Neuronal stem cell (in vitro differentiated cells): ENCODE measurements around the gene PAK6.

Source experiments
- DNase-seq: peaks from one replicate; pipeline ENCODE4 v3.0.0-alpha.2; 2013; ENCODE audit warnings: low spot score
- H2AFZ ChIP-seq: one replicate; pipeline ENCODE4 v1.6.1; 2013; ENCODE audit warnings: mild to moderate bottlenecking, low read length, inconsistent platforms
- H2AK5ac ChIP-seq: 2 replicates; pipeline ENCODE4 v1.6.1; 2013; ENCODE audit warnings: low read depth, mild to moderate bottlenecking, inconsistent platforms, low read length, moderate library complexity, mixed read lengths
- H2BK120ac ChIP-seq: 2 replicates; pipeline ENCODE4 v1.6.1; 2013; ENCODE audit warnings: low read depth, mild to moderate bottlenecking, inconsistent platforms, low read length, moderate library complexity, mixed read lengths
- H2BK12ac ChIP-seq: one replicate; pipeline ENCODE4 v1.6.1; 2013; ENCODE audit warnings: low read length, inconsistent platforms
- H2BK15ac ChIP-seq: 2 replicates; pipeline ENCODE4 v1.6.1; 2013; ENCODE audit warnings: mild to moderate bottlenecking, low read length, inconsistent platforms, mixed read lengths
- H2BK5ac ChIP-seq: one replicate; pipeline ENCODE4 v1.6.1; 2013; ENCODE audit warnings: inconsistent platforms, mild to moderate bottlenecking, low read length, moderate library complexity
- H3K14ac ChIP-seq: one replicate; pipeline ENCODE4 v1.6.1; 2013; ENCODE audit warnings: low read length, inconsistent platforms
- H3K18ac ChIP-seq: 2 replicates; pipeline ENCODE4 v1.6.1; 2013; ENCODE audit warnings: low read length, inconsistent platforms
- H3K23ac ChIP-seq: 2 replicates; pipeline ENCODE4 v1.6.1; 2013; ENCODE audit warnings: low read depth, mild to moderate bottlenecking, mixed read lengths, low read length, inconsistent platforms; ENCODE audit not compliant: poor library complexity
- H3K27ac ChIP-seq: replicated peaks from 3 replicates; pipeline ENCODE4 v1.5.1; 2013; ENCODE audit warnings: low read length, inconsistent platforms
- H3K27me3 ChIP-seq, 3 experiments: 2 replicates each; pipeline ENCODE4 v1.6.1; 2013; ENCODE audit warnings: low read length in 3 of 3, mild to moderate bottlenecking in 2 of 3, inconsistent platforms in 1 of 3, low read depth in 1 of 3, mixed read lengths in 1 of 3, moderate library complexity in 1 of 3; ENCODE audit not compliant: control insufficient read depth in 3 of 3, insufficient read depth in 3 of 3
- H3K36me3 ChIP-seq, 2 donors: replicated peaks in 1 of 2; 2 replicates each; pipeline ENCODE4 v1.6.1; 2013; ENCODE audit warnings: low read length in 2 of 2; ENCODE audit not compliant: control insufficient read depth in 2 of 2, insufficient read depth in 2 of 2
- H3K4ac ChIP-seq: 2 replicates; pipeline ENCODE4 v1.6.1; 2013; ENCODE audit warnings: inconsistent platforms, mild to moderate bottlenecking, low read length, moderate library complexity
- H3K4me1 ChIP-seq, 2 donors: 1 replicate in 1 of 2; 2 replicates in 1 of 2; pipeline ENCODE4 v1.6.1; 2013; ENCODE audit warnings: low read length in 2 of 2, low read depth in 1 of 2; ENCODE audit not compliant: control insufficient read depth in 2 of 2, insufficient read depth in 1 of 2
- H3K4me2 ChIP-seq: one replicate; pipeline ENCODE4 v1.6.1; 2013; ENCODE audit warnings: mild to moderate bottlenecking, low read length, inconsistent platforms; ENCODE audit not compliant: insufficient read depth, poor library complexity, severe bottlenecking
- H3K4me3 ChIP-seq, 2 donors: 2 replicates each; pipeline ENCODE4 v1.5.1; 2013; ENCODE audit warnings: low read length in 2 of 2, mild to moderate bottlenecking in 2 of 2, inconsistent platforms in 1 of 2, moderate library complexity in 1 of 2
- H3K79me1 ChIP-seq: one replicate; pipeline ENCODE4 v1.6.1; 2013; ENCODE audit warnings: low read depth, mild to moderate bottlenecking, inconsistent platforms, low read length, moderate library complexity
- H3K9ac ChIP-seq: one replicate; pipeline ENCODE4 v1.6.1; 2013; ENCODE audit warnings: mild to moderate bottlenecking, low read depth, low read length, inconsistent platforms; ENCODE audit not compliant: poor library complexity
- H3K9me3 ChIP-seq, 2 donors: replicated peaks in 1 of 2; 2 replicates each; pipeline versions ENCODE3 to v1.6.1; 2013; ENCODE audit warnings: low read length in 2 of 2, mild to moderate bottlenecking in 2 of 2, inconsistent platforms in 1 of 2, low read depth in 1 of 2, mixed read lengths in 1 of 2, moderate library complexity in 1 of 2; ENCODE audit not compliant: control insufficient read depth in 2 of 2, insufficient read depth in 1 of 2
- H4K8ac ChIP-seq: one replicate; pipeline ENCODE4 v1.6.1; 2013; ENCODE audit warnings: low read depth, mild to moderate bottlenecking, inconsistent platforms, low read length, moderate library complexity
- H4K91ac ChIP-seq: one replicate; pipeline ENCODE4 v1.6.1; 2013; ENCODE audit warnings: low read length, low read depth, mild to moderate bottlenecking, inconsistent platforms; ENCODE audit not compliant: poor library complexity
- WGBS, 2 donors: extraction: QIAGEN DNeasy Blood & Tissue Kit; methylation state at CpG; one replicate each; pipeline ENCODE4 v1.1.7; 2013; ENCODE audit warnings: missing lambda C conversion rate in 2 of 2, mixed read lengths in 1 of 2; ENCODE audit not compliant: insufficient read length in 2 of 2, insufficient replicate concordance in 1 of 2; ENCODE audit errors: extremely low coverage in 2 of 2; 5-methylcytosine and 5-hydroxymethylcytosine counted together

The PAK6 gene

DNA sequence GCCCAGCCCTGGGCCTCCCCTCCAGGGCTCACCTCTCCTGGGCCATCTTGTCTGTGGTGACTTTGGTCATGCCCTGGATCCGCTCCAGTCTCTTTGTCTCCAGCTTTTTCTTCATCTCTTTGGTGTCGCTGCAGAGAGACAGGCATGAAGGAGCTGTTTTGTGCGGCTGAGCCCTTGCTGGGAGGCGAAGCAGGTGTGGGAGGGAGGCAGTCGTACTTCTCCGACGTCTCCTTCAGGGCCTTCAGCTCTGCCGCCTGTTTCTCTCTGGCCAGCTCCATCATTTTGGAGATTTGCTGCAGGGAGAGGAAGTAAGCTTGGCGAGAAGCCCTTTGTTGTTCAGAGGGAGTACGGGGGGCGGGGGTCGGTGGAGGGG, 51.7 kb downstream of the PAK6 start:
- Histone ChIP-seq H3K4me3 (no peak overlapping the region), H4K8ac (no peak overlapping the region), H3K18ac (peak overlapping the region; percentile 73), H2AFZ (peak overlapping the region; percentile 80), H3K9ac (no peak overlapping the region), H3K4me1 (peaks cover 25 to 56% of the 10 kb centered on the region in 2 donors), H3K4ac (no peak overlapping the region), H3K23ac (no peak overlapping the region), H2AK5ac (no peak overlapping the region), H2BK15ac (peak overlapping the region; percentile 79), H3K27ac (no peak overlapping the region), H3K27me3 (peaks cover 0 to 23% (median 0%) of the 10 kb centered on the region in 3 experiments), H3K79me1 (no peaks in the 10 kb centered on the region), H2BK12ac (no peak overlapping the region), H2BK120ac (no peak overlapping the region), H3K4me2 (no peak overlapping the region), H2BK5ac (peak overlapping the region; percentile 13), H3K9me3 (peaks cover 0 to 1% of the 10 kb centered on the region in 2 donors), H4K91ac (no peak overlapping the region), H3K14ac (no peak overlapping the region), H3K36me3 (no peaks in the 10 kb centered on the region)
- no peak for DNase-seq
- no CpG with 5 or more reads among the region's 12 CpGs for WGBS, 2 donors

- peaks cover 0 to 23% (median 0%) of the 10 kb centered on the region in 3 experiments for H3K27me3 ChIP-seq
- peak overlapping the region; percentile 16 for H2BK5ac ChIP-seq
- H3K36me3 ChIP-seq: no peaks in the 10 kb centered on the region
- H3K4me1 ChIP-seq: peaks cover 22 to 52% of the 10 kb centered on the region in 2 donors
- peak overlapping the region; percentile 93 for H3K4me2 ChIP-seq
- peak overlapping the region; percentile 94 for H2BK120ac ChIP-seq
- peak overlapping the region; percentile 100 for H3K18ac ChIP-seq
- H3K27ac ChIP-seq: no peak overlapping the region
- peak overlapping the region; percentile 77 for H2BK12ac ChIP-seq
- H3K4ac ChIP-seq: peak overlapping the region; percentile 60
- H3K9me3 ChIP-seq: peaks cover 0 to 1% of the 10 kb centered on the region in 2 donors
- no peak overlapping the region for H4K91ac ChIP-seq
- H3K23ac ChIP-seq: peak overlapping the region; percentile 95
- peak overlapping the region; percentile 99 for H3K14ac ChIP-seq
- WGBS, 2 donors: no CpG with 5 or more reads among the region's 68 CpGs
- DNase-seq: peak; percentile 62
- H3K4me3 ChIP-seq: peak overlapping the region in 1 of 2 donors; percentile 70
- peak overlapping the region; percentile 75 for H4K8ac ChIP-seq
- peak overlapping the region; percentile 80 for H2AFZ ChIP-seq
- H2AK5ac ChIP-seq: peak overlapping the region; percentile 96
- H2BK15ac ChIP-seq: peak overlapping the region; percentile 79
- no peaks in the 10 kb centered on the region for H3K79me1 ChIP-seq
- H3K9ac ChIP-seq: peak overlapping the region; percentile 75
These were observed 52.2 kb downstream of the PAK6 start for GRCh38 chr15:40290918-40291574.

- no peak overlapping the region for H2BK12ac ChIP-seq
- H3K4me1 ChIP-seq: peaks cover 19 to 41% of the 10 kb centered on the region in 2 donors
- H2AK5ac ChIP-seq: peak overlapping the region; percentile 96
- H3K9me3 ChIP-seq: peaks cover 0 to 1% of the 10 kb centered on the region in 2 donors
- peak overlapping the region; percentile 6 for H3K18ac ChIP-seq
- H3K79me1 ChIP-seq: no peaks in the 10 kb centered on the region
- no peak overlapping the region for H3K4me3 ChIP-seq
- no CpG with 5 or more reads among the region's 3 CpGs for WGBS, 2 donors
- no peak overlapping the region for H4K91ac ChIP-seq
- DNase-seq: no peak
- H3K9ac ChIP-seq: no peak overlapping the region
- H3K36me3 ChIP-seq: no peaks in the 10 kb centered on the region
- no peak overlapping the region for H2BK5ac ChIP-seq
- H3K4me2 ChIP-seq: no peak overlapping the region
- no peak overlapping the region for H2BK15ac ChIP-seq
- peak overlapping the region; percentile 47 for H3K4ac ChIP-seq
- H4K8ac ChIP-seq: no peak overlapping the region
- H3K23ac ChIP-seq: no peak overlapping the region
- no peak overlapping the region for H2AFZ ChIP-seq
- H3K27me3 ChIP-seq: peaks cover 0 to 23% (median 0%) of the 10 kb centered on the region in 3 experiments
- peak overlapping the region; percentile 61 for H2BK120ac ChIP-seq
- no peak overlapping the region for H3K14ac ChIP-seq
- H3K27ac ChIP-seq: no peak overlapping the region
These were observed 53.4 kb downstream of the PAK6 start for GRCh38 chr15:40292246-40292645.

GRCh38 chr15:40293006-40293405, 54.1 kb downstream of the PAK6 start:
- Histone ChIP-seq H3K4ac (no peak overlapping the region), H2AFZ (peak overlapping the region; percentile 67), H2AK5ac (no peak overlapping the region), H3K9me3 (peaks cover 0 to 1% of the 10 kb centered on the region in 2 donors), H3K27ac (no peak overlapping the region), H4K8ac (no peak overlapping the region), H3K27me3 (peaks cover 0 to 23% (median 0%) of the 10 kb centered on the region in 3 experiments), H2BK15ac (no peak overlapping the region), H3K4me3 (no peak overlapping the region), H3K4me1 (peaks cover 19 to 38% of the 10 kb centered on the region in 2 donors), H2BK5ac (no peak overlapping the region), H2BK120ac (no peak overlapping the region), H4K91ac (no peak overlapping the region), H3K36me3 (no peaks in the 10 kb centered on the region), H3K4me2 (no peak overlapping the region), H3K23ac (no peak overlapping the region), H3K9ac (no peak overlapping the region), H2BK12ac (no peak overlapping the region), H3K18ac (no peak overlapping the region), H3K79me1 (no peaks in the 10 kb centered on the region), H3K14ac (no peak overlapping the region)
- no peak for DNase-seq
